ENCODE data around the gene AHDC1.

DNA sequence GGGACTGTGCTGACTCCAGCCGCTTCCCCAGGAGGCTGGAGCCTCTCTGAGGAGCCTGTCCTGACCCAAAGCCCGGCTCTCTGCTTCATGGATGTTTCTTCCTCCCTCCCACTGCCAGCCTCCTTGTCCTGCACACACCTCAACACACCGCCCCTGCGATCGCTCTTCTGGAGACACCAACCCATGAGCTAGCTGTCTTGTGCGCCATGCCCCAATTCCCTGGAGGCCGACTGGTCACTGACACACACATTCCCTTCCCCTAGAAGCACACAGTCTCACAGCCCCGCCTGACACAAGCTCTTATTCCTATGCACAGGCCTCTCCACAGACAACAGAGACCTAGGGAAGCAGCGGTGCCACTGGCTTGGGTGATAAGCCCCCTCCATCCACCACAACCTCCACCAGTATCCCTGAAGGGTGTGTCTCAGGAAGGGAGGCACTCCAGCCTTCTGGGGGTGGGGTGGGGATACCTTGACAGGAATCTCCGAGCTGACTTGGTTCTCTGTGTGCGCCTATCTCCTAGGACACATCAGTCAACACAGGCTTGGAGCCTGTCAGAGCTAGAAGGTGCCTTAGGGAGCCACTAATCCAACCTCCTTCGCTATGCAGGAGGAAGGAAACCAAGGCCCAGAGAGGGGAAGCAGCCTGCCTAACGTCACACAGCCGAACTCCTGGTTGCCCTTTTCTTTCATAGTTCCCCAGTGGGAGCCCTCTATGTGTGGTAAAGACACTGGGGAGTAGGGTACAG, 31.1 kb downstream of the AHDC1 start:
- TF ChIP-seq GATA3 (IDR thresholded peaks at IDR 0.05; ENCODE audit: low read depth, low read length) (no peak), GATA2 (IDR thresholded peaks at IDR 0.05; ENCODE audit: low read depth, low read length) (no peak)
